HG03159 (cell line): ENCODE results near the gene EPG5.
"Not testable (repeated sequence)": the region's sequence is repeated elsewhere in the genome, so short reads cannot be mapped to it uniquely, and the experiment has no call there.

Experiments
- ATAC-seq: cut with Tn5 transposase; IDR thresholded peaks from one replicate; pipeline ENCODE4 v1.9.1; 2021; ENCODE audit warnings: mild to moderate bottlenecking, moderate library complexity; ENCODE audit not compliant: unreplicated experiment

Gene EPG5

GRCh38 chr18:45870419-45870818 is 96.7 kb downstream of the EPG5 start:
- no peak for ATAC-seq

DNA sequence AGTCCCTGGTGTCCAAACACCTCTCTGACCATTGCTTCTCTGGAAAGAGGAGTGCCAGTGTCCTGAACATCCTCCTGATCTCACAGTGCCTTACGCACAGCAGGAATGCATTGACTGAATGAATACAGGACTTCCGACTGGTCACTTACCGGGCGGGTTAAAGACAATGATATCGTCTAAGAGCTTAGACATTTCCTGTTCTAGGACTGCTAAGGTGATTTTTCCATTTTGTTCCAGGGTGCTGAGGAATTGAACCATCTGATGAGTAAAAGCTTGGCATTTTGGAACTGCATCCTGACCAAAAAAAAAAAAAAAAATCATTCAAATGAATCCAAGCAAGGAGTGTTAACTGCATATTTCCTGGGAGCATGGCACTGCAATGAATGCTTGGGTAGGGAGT is 101.7 kb downstream of the EPG5 start:
- ATAC-seq = no peak

- ATAC-seq = no peak
These were observed 103.0 kb downstream of the EPG5 start for GRCh38 chr18:45864081-45864480.

DNA sequence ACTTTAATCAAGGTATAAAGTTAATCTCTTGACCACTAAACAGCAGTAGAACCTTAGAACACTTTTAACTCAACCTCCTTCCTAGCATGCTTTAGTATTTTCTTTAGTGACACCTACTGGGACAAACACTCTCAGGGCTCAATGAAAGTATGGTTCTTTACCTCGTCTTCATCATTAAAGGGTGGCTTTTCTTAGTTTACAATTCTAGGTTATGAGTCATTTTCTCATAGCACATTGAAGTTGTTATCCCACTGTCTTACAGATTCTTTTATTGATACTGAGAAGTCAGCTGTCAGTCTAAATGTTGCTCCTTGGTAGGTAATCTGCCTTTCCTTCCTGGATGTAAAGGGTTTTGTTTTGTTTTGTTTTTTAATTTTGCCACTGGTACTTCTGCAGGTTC is 103.7 kb downstream of the EPG5 start:
- no peak for ATAC-seq

- no peak for ATAC-seq
These were observed 105.2 kb downstream of the EPG5 start for GRCh38 chr18:45861926-45862325.

- ATAC-seq = no peak
These were observed 106.2 kb downstream of the EPG5 start for GRCh38 chr18:45860971-45861370.

DNA sequence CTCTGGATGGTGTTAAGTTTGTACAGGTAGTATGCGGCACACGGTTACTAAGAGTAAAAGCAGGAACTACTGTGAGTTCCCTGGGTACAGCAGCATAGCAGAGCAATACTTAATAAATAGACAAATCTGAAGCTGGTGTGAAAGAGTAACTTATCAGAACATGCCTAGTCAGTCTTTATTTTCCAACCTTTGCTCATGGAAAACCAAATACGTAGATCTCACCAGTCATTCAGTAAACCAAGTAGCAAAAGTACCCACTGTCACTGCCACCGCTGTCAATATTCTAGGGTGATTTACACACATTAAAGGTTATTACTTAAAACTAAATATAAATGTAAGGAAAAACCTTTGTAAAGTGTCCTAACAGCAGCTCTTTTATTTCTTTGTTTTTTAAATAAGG is 106.6 kb downstream of the EPG5 start:
- ATAC-seq = no peak

- no peak for ATAC-seq
These were observed 107.8 kb downstream of the EPG5 start for GRCh38 chr18:45859334-45859733.

- no peak for ATAC-seq
These were observed 110.6 kb downstream of the EPG5 start for GRCh38 chr18:45856531-45856930.

GRCh38 chr18:45854036-45854586 is 113.0 kb downstream of the EPG5 start:
- no peak for ATAC-seq

- no peak for ATAC-seq
These were observed 114.5 kb downstream of the EPG5 start for GRCh38 chr18:45852631-45853030.

DNA sequence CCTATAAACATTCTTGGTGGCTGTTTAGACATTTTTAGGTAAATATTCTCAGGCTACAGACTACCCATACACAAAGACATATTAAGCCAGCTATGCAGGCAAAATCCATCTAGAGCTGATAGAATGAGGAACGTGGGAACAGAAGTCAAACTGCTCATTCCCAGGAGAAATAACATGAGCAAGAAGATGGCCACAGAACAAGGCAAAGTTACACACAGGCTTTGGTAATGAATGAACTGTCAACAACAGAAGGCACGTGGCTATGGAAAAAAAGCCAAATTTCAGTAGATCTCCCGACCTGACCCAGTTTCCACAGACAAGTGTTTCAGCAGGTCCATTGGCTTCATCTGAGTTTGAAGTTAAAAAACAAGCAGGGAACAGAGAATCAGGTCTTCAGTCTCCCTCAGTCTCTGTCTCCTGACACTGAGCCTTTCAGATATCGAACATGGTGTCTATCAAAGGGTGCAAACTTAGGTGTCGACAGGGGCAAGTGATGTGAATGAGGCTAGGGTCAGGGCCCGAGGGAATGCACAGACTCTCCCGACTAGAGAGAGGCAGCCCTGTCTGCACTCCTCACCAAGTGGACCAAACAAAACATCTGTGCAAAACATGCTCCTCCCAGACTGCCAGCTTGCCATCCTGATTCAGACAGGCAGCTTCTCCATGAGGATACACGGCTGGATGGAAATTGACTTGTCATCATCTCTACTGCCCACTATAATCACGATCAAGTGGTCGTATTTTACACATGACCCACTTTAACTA is 115.8 kb downstream of the EPG5 start:
- no peak for ATAC-seq

DNA sequence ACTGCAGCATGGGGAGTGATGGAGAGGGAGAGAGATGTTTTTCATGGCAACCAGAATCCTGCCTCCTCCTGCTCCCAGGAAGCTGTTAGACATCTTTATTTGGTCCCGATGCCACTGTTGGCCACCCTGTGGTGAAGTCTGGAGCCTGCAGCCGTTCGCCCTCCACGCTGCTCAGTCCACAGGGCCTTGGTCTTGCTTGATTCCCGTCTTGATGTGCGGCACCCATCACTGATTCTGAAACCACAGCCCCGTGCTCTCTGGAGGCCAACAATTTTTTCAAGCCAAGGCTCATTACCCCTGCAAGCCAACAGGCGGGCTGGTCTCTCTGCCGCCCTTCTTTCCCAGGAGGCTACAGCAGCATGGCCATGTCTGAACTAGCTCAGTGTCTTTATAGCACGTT is 117.1 kb downstream of the EPG5 start:
- ATAC-seq = no peak

- no peak for ATAC-seq
These were observed 117.6 kb downstream of the EPG5 start for GRCh38 chr18:45849529-45849928.

DNA sequence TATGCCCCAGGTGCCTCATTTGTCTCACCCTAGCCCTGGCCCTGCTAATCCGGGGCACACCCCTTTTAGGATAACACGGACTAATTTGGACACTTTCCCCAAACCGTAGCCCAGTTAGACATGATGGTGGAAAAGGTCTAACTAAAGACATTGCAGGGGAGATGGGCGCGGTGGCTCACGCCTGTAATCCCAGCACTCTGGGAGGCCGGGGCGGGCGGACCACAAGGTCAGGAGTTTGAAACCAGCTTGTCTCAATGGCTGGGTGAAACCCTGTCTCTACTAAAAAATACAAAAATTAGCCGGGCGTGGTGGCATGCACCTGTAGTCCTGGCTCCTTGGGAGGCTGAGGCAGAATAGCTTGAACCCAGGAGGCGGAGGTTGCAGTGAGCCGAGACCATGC is 118.5 kb downstream of the EPG5 start:
- not testable (repeated sequence) for ATAC-seq

DNA sequence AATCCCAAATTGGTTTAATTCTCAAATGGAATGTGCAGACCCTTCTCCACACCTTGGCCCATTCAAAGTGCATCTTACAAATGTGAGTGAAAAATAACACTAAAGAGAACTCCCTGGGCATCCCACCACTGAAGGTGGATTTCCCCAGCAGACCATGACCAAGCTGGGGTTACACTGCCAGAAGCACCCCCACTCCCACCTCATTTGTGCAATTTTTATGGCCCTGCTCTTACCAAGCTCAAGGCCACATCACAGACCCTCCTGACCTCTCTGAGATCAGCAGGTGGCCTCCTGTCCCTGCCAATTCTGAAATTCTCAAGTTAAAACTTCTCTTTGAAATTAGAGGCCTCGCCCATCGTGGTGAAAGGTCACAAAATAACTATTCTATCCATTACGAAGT is 120.0 kb downstream of the EPG5 start:
- no peak for ATAC-seq

DNA sequence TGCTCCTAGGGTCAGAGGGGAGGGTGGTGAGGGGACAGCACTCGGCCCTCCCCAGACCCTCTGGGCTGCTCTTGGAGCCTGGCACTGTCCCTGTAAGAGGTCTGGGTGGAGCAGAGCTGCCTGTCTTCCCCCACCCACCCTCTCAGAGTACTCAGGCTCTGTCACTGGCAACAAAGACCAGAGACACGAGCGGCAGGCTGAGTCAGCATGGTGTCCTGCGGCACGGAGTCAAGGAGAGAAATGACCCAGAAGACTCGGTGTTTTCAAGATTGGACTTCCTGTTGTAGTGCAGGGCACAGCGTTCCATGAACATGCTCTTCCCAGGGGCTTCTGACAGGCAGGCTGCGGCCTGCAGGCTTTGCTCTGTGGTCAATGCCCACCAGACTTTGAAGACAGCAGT is 121.7 kb downstream of the EPG5 start:
- ATAC-seq = no peak

DNA sequence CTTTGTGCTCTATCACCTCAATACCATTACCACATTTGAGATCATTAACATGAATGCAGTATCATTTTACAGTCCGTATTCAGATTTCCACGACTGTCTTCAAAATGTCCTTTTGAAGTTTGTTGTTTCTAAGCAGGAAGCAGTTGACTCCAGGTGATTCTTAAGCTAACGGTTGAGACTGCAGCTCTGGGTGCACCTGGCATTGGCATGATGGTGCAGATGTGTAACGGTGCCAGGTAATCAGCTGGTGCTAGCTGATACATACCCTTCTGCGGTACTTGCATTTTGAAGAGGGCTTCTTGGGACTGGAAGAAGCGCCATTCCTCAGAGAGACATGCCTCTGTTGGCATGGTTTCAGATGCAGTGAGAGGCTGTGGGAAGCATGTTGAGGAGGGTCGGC is 122.2 kb downstream of the EPG5 start:
- no peak for ATAC-seq

DNA sequence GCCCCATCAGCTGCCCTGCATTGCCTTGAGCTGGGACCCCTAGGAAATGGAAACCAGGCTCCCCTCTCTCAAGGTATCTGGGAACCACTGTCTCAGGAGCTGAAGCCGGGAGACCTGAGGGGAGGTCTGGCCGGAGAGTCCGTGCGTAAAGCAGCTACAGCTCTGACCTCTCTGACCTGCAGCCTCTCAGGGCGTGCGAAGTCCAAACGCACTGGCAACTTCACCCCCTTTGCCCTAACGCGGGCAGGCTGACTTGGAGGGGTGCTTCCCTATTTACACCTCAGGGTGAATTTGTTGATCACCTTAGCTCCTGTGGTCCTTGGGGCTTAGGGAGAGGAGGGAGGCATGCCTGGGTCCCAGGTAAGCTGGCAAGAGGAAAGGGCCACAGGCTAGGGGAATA is 124.1 kb downstream of the EPG5 start:
- ATAC-seq = no peak

GRCh38 chr18:45841765-45842442 is 125.2 kb downstream of the EPG5 start:
- ATAC-seq = no peak

GRCh38 chr18:45841060-45841764 is 125.9 kb downstream of the EPG5 start:
- ATAC-seq = no peak
